Astrocyte of the hippocampus (primary cell): Measurements from ENCODE around the gene OGFRL1.

Source experiments
- DNase-seq: peaks from one replicate; pipeline ENCODE4 v3.0.0; 2011; ENCODE audit warnings: low read depth, low spot score

The OGFRL1 gene

GRCh38 chr6:71284785-71285184, 3.8 kb upstream of the OGFRL1 start:
- DNase-seq, result no peak

GRCh38 chr6:71287038-71287437, 1.6 kb upstream of the OGFRL1 start:
- no peak for DNase-seq

- DNase-seq, result no peak
These were observed 734 bp upstream of the OGFRL1 start for GRCh38 chr6:71287926-71288227.

- peak; percentile 58 for DNase-seq
These were observed 609 bp downstream of the OGFRL1 start for GRCh38 chr6:71289039-71289801.

- no peak for DNase-seq
These were observed 1.2 kb downstream of the OGFRL1 start for GRCh38 chr6:71289802-71290175.

- DNase-seq, result no peak
These were observed 2.0 kb downstream of the OGFRL1 start for GRCh38 chr6:71290611-71291010.

- DNase-seq, result no peak
These were observed 3.4 kb downstream of the OGFRL1 start for GRCh38 chr6:71292001-71292400.

- DNase-seq, result peak; percentile 94
These were observed 5.5 kb downstream of the OGFRL1 start for GRCh38 chr6:71294121-71294523.

- DNase-seq, result no peak
These were observed 9.8 kb downstream of the OGFRL1 start for GRCh38 chr6:71298459-71298858.

- DNase-seq, result no peak
These were observed 11.2 kb downstream of the OGFRL1 start for GRCh38 chr6:71299541-71300470.

GRCh38 chr6:71300561-71301168, 12.1 kb downstream of the OGFRL1 start:
- DNase-seq, result no peak

GRCh38 chr6:71301546-71301945, 12.9 kb downstream of the OGFRL1 start:
- DNase-seq, result no peak

- DNase-seq, result peak; percentile 34
These were observed 21.0 kb downstream of the OGFRL1 start for GRCh38 chr6:71309656-71310055.

GRCh38 chr6:71310261-71310660, 21.6 kb downstream of the OGFRL1 start:
- DNase-seq, result no peak

- DNase-seq, result no peak
These were observed 23.5 kb downstream of the OGFRL1 start for GRCh38 chr6:71312089-71312488.

- no peak for DNase-seq
These were observed 28.8 kb downstream of the OGFRL1 start for GRCh38 chr6:71317441-71317840.

- DNase-seq, result no peak
These were observed 31.4 kb downstream of the OGFRL1 start for GRCh38 chr6:71320041-71320440.

- no peak for DNase-seq
These were observed 32.7 kb downstream of the OGFRL1 start for GRCh38 chr6:71321314-71321713.

GRCh38 chr6:71324194-71324785, 35.7 kb downstream of the OGFRL1 start:
- DNase-seq, result no peak

- DNase-seq, result no peak
These were observed 38.0 kb downstream of the OGFRL1 start for GRCh38 chr6:71326611-71327010.

GRCh38 chr6:71330501-71330900, 41.9 kb downstream of the OGFRL1 start:
- no peak for DNase-seq

GRCh38 chr6:71332012-71332411, 43.4 kb downstream of the OGFRL1 start:
- no peak for DNase-seq
